GM18499 (cell line): ENCODE measurements around the gene MTM1.

Source experiments
- ATAC-seq: cut with Tn5 transposase; IDR thresholded peaks from one replicate; pipeline ENCODE4 v1.9.1; 2021; ENCODE audit warnings: moderate number of reproducible peaks; ENCODE audit not compliant: insufficient read depth, unreplicated experiment

MTM1 gene

GRCh38 chrX:150649096-150649870 lies 80.9 kb downstream of the MTM1 start:
- ATAC-seq, result no peak

- no peak for ATAC-seq
Observed at GRCh38 chrX:150651906-150652305, 83.5 kb downstream of the MTM1 start.

DNA sequence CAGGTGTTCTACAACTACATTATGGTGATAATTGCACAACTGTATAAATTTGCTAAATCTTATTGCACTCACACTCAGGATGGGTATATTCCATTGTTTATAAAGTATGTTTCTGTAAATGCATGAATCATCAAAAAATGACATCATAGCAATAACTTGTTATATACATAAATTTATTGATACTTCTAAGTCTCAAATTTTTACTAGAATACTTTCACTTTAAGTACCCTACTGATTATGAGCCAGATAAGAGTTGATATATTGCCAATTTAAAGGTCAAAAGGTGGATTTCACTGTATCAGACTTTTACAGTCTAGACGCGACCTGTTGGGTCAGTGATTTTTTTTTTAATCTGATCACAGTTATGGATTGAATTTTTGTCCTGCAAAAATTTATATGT lies 87.4 kb downstream of the MTM1 start:
- no peak for ATAC-seq

DNA sequence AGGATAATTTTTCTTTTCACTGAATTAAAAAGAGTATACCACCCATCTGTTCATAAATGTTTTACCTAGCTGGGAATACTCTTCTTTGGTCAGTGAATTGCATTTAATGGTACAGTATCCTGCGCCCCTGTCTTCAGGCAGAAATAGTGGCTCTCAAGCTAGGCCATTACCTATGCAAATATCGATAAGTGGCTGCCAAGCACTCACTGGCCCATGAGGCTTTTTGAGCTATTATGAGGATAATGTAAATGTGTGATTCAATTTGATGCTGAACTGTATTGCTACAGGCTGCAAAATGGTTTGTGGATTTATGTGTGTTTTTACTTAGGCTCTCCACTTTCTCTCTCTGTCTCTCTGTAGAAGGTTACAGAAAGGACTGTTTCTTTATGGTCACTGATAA lies 94.7 kb downstream of the MTM1 start:
- ATAC-seq, result no peak

GRCh38 chrX:150664290-150664689 lies 95.9 kb downstream of the MTM1 start:
- ATAC-seq, result no peak

DNA sequence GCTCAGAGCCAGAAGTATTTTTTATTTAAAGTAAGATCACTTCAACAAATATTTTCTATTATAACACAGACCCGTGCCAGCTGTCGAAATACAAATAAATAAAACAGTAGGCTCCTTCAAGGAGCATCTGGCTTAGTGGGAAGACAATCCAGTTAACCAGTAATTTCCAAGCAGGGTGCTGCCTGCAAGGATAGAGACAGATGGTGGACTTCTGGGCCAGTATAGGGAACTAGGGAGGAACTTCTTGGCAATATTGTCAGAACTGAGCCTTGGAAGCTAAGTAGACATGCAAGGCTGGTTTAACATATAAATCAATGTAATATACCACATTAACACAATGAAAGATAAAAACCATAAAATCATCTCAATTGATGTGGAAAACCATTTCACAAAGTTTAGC lies 107.8 kb downstream of the MTM1 start:
- ATAC-seq, result no peak

DNA sequence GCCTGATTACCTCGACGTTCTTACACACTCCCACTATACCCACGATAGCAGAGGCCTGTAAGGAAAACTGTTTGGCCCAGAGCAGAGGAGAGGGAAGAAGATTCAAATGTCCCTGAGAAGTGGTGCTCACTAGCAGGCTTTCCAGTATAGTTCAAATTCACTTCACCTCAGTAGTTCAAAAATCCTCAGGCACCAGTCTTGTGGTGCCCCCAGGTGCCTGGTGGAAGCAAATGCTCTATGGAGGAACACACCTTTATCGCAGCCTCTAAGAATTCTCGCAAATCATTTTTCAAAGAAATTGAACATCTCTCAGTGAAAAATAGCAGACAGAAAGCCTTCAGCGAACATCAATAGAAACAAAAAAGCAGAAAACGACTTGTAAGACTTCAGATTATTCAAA lies 112.6 kb downstream of the MTM1 start:
- no peak for ATAC-seq

DNA sequence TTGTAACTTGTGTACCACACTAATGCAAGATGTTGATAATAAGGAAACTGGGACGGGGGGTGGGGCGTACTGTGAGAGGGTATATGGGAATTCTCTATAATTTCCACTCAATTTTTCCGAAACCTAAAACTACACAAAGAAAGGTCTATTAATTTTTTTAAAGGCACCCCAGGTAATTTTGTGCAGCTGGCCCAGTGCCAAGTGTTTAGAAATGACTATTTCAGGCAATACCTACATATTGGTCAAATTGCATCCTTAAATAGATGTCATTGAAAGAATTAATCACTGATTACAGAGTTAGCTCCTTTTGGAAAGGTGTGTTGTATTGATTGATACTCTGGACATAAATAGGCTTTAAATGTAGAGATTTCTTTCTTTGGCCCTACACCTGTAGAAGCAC lies 114.7 kb downstream of the MTM1 start:
- ATAC-seq, result no peak

DNA sequence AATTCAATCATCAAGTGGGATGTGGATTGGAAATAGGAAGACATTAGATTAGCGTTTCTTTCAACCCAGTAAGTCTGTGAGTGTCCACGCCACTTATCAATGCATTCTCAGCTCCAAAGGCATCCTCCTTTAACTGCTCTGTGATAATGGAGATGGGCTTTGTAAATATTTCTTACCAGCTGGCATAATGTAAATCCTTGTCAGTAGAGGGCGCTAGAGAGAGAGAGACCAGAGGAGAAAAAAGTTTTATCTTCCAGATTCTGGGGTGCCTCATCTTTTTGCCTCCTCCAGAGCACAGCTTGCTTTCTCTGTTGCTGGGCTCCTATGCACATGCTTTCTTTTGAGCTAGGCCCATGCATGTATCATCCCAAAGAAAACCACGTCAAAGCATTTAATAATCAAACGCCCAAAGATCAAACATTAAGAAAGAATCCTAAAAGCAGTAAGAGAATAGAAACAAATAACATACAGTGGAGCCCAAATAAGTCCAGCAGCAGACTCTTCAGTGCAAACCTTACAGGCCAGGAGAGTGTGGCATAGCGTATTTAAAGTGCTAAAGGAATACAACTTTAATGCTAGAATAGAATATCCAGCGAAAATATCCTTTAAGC lies 115.2 kb downstream of the MTM1 start:
- no peak for ATAC-seq

DNA sequence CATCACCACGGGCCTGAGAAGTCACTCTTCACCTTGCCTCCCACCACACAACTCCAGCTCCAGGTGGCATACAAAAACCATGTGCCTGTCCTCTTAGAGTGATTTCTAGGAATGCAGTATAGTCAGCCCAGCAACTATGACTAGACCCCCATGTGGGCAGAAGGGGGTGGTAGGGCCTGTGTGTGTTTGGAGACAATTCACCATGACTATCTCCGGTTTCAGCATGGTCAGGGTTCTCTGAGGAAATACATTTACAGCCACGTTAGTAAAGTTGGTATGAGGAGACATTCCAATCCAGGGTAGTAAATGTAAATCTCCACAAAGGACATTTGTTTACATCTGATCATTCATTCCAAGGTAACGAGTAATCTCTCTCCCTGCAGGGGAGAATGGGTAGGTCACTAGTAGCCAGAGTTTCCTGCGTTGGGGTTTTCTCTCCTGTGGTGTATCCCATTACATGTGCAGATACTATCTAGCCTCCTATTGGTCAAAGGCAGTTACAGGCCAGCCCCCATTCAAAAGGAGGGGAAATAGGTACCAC lies 120.6 kb downstream of the MTM1 start:
- ATAC-seq, result no peak

DNA sequence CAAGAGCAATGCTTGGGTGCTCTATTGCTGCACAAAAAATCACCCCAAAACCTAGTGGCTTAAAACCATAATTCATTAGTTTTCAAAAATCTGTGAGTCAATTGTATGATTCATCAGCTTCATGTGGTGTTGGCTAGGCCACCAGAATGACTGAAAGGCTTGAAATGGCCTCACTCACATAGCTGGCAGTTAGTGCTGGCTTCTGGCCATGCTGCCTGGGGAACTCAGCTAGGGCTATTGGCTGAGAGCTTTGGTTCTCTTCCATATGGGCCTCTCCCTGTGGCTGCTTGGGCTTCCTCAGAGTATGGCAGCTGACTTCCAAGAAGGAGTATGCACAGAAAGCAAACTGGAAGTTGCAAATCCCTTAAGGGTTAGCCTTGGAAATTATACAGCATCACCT lies 121.7 kb downstream of the MTM1 start:
- no peak for ATAC-seq

GRCh38 chrX:150692296-150692695 lies 123.9 kb downstream of the MTM1 start:
- ATAC-seq, result no peak

DNA sequence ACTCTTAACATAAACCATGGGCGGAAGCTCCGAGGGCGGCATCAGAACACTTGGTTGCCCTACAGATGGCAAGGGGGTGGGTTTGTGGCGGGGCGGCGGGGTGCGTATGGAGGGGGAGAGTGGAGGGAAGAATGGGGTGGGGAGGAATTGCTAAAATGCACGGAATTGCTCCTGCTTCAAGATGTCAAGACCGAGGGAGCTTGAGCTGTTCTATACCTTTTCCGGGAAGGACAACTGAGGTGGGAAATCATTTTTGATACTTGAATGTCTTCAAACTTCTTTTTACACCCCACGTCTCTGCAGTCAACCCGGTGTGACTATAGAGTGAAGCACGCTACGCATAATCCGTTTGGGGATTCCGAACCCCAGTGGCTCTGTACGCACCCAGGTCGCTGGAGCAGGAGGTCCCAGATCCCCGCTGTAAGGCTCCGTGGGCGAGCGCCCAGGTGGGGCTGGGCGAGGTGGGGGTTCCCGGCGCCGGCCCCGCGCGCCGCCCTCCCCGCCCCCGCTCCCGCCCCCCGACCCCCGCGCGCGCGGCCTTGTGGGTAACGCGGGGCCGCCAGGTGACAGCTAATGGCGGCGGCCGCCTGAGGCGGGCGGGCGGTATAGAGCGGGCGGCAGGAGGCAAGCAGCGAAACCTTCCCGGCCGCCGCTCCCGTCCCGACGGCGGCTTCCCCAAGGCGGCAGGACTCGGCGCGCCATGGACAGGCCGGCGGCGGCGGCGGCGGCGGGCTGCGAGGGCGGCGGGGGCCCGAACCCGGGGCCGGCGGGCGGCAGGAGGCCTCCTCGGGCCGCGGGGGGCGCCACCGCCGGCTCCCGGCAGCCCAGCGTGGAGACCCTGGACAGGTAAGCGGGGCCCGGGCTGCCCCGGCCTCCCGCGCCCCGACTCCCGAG lies 124.7 kb downstream of the MTM1 start, which contains the start of gene MTMR1:
TSS of gene MTMR1 (plus strand) at position 566 of the 894 bp plus-strand sequence. CDS start at position 701, 135 bp downstream.
- ATAC-seq, result no peak

DNA sequence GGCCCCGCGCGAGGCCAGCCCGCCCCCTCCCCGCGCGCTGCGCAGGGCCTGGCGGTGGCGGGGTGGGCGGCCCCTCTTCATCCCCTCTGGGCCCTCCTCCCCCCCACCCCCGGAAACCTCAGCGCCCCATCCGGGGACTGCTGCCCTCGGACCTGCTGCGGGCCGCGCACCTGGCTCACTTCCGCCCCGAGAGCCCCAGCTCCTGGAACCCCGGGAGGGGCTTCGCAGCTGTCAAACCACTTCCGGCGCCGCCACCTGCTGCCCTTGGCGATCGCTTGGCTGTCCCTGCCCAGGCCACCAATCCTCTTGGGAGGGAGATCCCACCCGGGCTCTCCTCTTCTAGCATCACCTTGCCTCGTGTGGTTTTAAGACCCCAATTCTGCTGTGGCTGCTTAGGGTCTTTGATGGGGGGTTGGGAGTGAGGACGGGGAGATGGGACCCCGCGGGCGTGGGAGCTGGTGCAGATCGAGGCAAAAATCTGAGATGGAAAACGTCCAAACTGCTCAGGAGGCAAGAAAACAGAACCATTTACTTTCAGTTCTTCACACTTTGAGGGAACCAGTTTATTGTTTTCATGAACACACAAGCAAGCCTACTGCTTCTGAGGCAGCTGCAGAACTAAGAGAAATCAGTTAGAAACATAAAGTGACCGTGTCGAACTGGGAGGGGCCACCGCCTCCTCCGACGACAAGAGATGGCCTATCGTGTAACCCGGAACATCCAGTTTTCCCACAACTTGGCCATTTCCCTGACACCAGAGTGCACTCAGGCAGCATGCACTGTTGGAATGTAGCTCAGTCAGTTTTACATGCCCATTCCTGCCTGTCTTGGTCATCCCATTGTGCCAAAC lies 125.5 kb downstream of the MTM1 start:
- ATAC-seq, result peak; percentile 39

DNA sequence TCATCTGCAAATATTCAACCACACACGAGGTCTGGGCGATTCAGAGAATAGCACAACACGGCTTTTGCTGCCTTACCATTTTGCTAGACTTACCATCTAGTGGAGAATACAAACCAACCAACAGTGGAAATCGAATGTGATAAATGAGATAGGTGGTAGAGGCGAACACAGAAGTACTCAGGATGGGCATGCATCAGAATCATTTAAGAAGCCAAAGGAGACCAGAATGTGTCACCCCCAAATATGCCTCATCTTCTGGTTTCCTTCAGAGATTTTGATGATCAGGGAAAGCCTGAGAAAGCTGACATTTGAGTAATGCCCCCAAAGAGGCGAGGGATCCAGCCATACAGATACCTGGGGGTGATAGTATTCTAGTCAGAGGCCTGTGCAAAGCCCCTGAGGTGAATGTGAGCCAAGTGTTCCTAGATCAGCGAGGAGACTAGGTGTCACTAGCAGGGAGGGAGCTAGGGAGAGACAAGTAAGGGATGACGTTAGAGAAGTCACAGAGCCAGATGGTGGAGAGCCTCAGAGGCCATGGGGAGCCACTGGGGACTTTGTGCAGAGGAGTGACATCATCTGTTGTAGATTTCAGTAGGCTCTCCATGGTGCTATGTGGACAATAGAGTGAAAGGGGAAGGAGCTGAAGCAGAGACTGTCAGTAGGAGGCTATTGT lies 126.5 kb downstream of the MTM1 start:
- no peak for ATAC-seq

GRCh38 chrX:150696331-150696730 lies 127.9 kb downstream of the MTM1 start:
- ATAC-seq, result no peak

GRCh38 chrX:150696866-150697265 lies 128.4 kb downstream of the MTM1 start:
- no peak for ATAC-seq

DNA sequence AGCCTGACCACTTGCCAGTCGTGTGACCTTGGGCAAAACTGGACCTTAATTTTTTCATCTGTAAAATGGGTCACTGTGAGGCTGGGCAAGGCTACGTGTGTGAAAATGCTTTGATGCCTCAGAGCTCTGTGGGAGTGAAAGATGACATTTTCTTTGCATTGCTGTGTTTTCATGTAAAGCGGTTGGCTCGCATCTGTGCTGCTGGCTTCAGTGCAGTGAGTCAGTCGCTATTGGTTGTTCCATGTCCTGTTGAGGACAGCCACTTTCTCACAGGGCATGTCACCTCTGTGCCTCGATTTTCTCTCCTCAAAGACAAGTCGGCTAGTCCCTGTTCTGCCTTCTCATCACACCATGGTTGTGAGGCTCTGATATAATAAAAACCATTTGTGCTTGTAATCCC lies 129.2 kb downstream of the MTM1 start:
- no peak for ATAC-seq

DNA sequence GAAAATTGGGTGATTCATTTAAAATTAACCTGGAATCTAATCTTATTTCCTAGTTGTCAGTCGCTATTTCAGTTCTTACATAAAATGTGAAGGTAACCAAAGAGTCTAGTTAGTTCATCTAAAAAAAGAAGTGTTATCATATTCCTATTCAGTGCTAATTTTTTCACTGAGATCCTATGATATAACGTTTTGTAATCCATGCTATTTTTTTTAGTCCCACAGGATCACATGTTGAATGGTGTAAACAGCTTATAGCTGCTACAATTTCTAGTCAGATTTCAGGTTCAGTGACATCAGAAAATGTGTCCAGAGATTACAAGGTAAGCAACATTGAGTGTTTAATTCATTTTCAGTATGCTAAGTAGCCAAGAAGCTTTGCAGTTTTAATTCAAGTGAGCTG lies 130.6 kb downstream of the MTM1 start:
- ATAC-seq, result no peak
